Dermis blood vessel endothelial cell (primary cell): Measurements from ENCODE around the gene HLA-F. TPM values are rescaled to one million over a fixed set of nuclear protein-coding genes. Genes with fewer than 3 reads are reported as not detected.

ENCODE experiments used
- DNase-seq: peaks from one replicate; pipeline ENCODE4 v3.0.0; 2010
- total RNA-seq: library from RNA; depleted of rRNA; stranded (reverse); fragments of >200 nt; gene quantifications from 2 replicates; pipeline ENCODE4 v1.2.3, GENCODE V29; 2014

The HLA-F gene
- 6.7 and 68.2 TPM in 2 replicates for total RNA-seq

- DNase-seq: peak; percentile 86
Measured at GRCh38 chr6:29723262-29723665, at the start of gene HLA-F. HLA-F (plus strand) TSS chr6:29723434; CDS start chr6:29723464, 30 bp downstream.

GRCh38 chr6:29674008-29674407 is 49.2 kb upstream of the HLA-F start:
- no peak for DNase-seq

GRCh38 chr6:29675561-29675960 is 47.7 kb upstream of the HLA-F start:
- DNase-seq: no peak

GRCh38 chr6:29676981-29677601 is 46.1 kb upstream of the HLA-F start:
- peak; percentile 10 for DNase-seq

GRCh38 chr6:29678114-29678513 is 45.1 kb upstream of the HLA-F start:
- no peak for DNase-seq

GRCh38 chr6:29679962-29680361 is 43.3 kb upstream of the HLA-F start:
- no peak for DNase-seq

DNA sequence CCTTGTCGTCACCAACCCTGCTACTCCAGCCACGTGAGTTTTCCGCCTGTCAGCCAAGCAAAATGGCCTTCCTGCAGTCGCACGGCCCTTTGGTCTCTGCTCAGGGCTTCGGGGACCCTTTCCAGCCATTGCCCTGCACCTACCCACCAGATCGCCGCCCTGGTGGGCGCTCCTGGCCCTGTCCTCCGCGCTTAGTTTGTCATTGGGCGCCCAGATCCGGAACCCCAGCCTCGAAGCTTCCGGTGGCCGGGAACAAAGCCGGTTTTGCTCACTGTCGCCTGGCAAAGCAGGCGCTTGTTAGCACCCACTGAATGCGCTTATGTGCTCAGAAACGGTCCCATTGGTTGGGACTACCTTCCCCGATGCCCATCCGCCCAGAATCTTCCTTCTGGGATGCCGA is 42.8 kb upstream of the HLA-F start:
- DNase-seq: no peak

GRCh38 chr6:29680904-29681303 is 42.3 kb upstream of the HLA-F start, which contains the start of gene ZFP57:
ZFP57 (minus strand) TSS chr6:29681152; CDS start chr6:29677003, 4,149 bp downstream.
- no peak for DNase-seq

DNA sequence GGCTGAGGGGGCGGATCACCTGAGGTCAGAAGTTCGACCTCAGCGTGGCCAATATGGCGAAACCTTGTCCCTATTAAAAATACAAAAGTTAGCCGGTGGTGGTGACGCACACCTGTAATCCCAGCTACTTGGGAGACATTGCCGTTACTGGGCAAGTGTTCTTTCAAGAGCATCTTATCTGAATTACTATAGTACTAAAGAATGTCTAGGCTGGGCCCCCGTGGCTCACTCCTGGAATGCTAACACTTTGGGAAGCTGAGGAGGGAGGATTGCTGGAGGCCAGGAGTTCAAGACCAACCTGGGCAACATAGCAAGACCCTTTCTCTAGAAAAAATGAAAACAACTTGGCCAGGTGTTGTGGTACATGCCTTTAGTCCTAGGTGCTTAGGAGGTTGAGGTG is 41.4 kb upstream of the HLA-F start:
- no peak for DNase-seq

- peak; percentile 18 for DNase-seq
Measured at GRCh38 chr6:29685718-29686326, 37.4 kb upstream of the HLA-F start.

- no peak for DNase-seq
Measured at GRCh38 chr6:29694637-29695036, 28.6 kb upstream of the HLA-F start.

DNA sequence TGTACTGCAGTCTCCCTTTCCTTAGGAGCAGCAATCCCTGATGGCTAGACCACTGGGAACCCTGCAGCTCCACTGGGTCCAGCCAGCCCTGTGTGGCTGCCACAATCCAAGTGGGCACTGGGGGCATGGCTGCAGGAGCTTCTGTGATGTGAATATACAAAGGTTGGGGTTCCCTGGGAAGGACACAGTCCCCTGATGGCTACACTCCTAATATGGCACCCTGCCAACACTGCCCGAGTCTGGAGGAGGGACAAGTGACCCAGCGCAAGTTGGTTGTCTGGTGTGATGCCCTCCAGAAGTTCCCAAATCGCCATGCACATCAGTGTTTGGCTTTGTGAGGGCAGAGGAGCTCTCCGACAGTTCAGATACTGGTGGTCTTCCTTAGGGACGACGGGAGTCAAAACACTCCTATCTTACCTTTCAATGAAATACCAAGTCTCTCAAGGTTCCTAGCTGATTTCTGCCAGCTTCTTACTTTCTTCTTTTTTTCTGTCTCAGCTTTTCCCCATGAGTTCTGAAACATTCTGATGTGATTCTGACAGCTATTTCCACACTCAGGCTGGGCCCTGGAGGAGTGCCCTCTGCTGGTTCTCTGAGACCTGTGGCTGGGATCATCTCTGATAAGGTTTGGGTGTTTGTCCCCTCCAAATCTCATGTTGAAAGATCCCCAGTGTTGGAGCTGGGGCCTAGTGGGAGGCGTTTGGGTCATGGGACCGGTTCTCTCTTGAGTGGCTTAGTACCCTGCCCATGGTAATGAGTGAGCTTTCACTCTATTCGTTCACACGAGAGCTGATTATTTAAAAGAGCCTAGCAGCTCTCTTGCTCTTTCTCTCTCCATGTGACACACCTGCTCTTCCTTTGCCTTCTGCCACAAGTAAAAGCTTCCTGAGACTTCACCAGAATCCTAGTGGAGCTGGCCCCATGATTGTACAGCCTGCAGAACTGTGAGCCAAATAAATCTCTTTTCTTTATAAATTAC is 26.8 kb upstream of the HLA-F start:
- DNase-seq: peak; percentile 39

GRCh38 chr6:29702519-29703103 is 20.6 kb upstream of the HLA-F start:
- peak; percentile 55 for DNase-seq

- peak; percentile 60 for DNase-seq
Measured at GRCh38 chr6:29705389-29706231, 17.6 kb upstream of the HLA-F start.

DNA sequence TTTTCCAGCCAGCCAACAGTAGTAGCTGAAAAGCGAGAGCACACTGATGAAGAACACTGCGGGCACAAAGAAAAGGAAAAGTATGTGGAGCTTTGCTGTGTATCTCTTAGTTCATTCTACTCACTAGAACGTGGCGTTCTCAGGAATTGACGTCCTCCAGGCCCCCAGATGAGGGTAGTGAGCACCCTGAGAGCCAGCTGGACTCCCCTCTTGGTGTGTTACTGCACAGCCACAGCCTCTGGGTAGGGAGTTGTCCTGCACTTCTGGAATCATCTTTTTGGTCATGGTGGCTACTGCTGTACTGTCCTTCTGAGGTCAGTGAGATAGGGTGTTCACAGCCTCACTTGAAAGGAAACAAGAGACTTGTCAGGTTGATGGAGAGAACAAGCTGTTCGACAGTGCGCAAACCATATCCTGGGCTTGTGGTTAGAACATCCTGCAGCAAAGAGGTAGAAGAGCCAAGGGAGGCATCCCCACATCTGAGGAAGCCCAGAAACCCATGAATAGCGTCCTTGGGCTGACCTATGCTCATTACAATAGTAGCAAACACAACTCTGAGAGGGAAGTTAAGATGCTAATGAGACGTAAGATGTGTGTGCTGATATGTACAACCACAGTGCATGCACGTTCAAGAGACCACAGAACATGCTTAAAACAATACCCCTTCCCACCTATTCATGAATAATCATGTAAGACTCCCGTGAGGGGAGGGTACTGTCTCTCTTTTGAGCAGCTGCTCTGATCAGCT is 14.6 kb upstream of the HLA-F start:
- no peak for DNase-seq

- DNase-seq: no peak
Measured at GRCh38 chr6:29709188-29709587, 14.0 kb upstream of the HLA-F start.

DNA sequence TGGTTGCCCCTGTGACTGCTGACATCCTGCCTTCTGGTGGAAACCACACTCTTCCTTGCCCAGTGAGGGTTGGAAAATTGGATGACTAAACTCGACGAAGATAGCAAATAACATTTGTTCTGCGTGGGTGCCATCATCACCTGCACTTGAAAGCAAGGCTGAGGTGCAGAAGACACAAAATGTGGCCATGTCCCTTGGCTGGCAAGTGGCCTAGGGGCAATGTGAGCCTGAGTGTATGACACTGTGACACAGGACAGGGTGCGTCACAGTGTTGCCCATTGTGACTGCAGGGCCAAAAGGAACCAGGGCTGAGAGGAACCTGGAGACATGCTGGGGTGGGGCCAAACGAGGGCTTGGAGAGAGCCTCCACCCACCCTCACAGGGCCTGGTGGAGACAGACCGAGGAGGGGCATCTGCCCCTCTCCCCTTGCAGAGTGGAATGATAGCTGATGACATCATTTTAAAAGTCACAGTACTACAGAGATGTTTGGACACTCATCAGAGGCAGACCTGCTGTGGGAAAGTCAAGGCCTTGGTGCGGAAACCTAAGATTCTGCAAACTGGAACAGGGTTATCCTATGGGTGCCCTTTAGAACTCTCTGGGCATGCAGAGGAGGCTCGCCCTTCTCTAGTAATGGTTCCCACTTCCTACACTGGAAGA is 12.8 kb upstream of the HLA-F start:
- DNase-seq: no peak

- no peak for DNase-seq
Measured at GRCh38 chr6:29720863-29721262, 2.4 kb upstream of the HLA-F start.

GRCh38 chr6:29723666-29724588 is 693 bp downstream of the HLA-F start:
- DNase-seq: peak; percentile 11
